Neural crest cell (in vitro differentiated cells): Measurements from ENCODE around the gene PCNX2. TPM values are rescaled to one million over a fixed set of nuclear protein-coding genes. Genes with fewer than 3 reads are reported as not detected.

Source experiments
- DNase-seq: peaks from one replicate; pipeline ENCODE4 v3.0.0; 2021; ENCODE audit warnings: low read depth, mixed read lengths, low spot score
- H3K27ac Mint-ChIP-seq: one replicate; pipeline ENCODE4 v1.8.0; 2021; ENCODE audit warnings: mild to moderate bottlenecking, mixed read lengths; ENCODE audit not compliant: unreplicated experiment
- H3K27me3 Mint-ChIP-seq: 2 replicates; pipeline ENCODE4 v1.8.0; 2021; ENCODE audit warnings: low read depth, mild to moderate bottlenecking, mixed read lengths
- H3K36me3 Mint-ChIP-seq: 2 replicates; pipeline ENCODE4 v1.8.0; 2021; ENCODE audit warnings: low read depth, mild to moderate bottlenecking, mixed read lengths
- H3K4me1 Mint-ChIP-seq: 2 replicates; pipeline ENCODE4 v1.8.0; 2021; ENCODE audit warnings: mixed read lengths
- H3K4me3 Mint-ChIP-seq: one replicate; pipeline ENCODE4 v1.8.0; 2021; ENCODE audit warnings: mild to moderate bottlenecking, mixed read lengths
- H3K9me3 Mint-ChIP-seq: 2 replicates; pipeline ENCODE4 v1.8.0; 2021; ENCODE audit warnings: mixed read lengths
- CTCF ChIP-seq: fragments of 200-600 bp; sonication (generic); conservative IDR thresholded peaks from 2 replicates; pipeline ENCODE4 v1.5.0; 2021; ENCODE audit warnings: antibody characterized with exemption, mild to moderate bottlenecking
- total RNA-seq: library from RNA; stranded (reverse); gene quantifications from 2 replicates; pipeline ENCODE4 v1.2.1, GENCODE V29; 2021

The PCNX2 gene
- total RNA-seq, 1 donor from 2014 or later: 13.6 TPM

GRCh38 chr1:232992227-232992626 is 303.3 kb downstream of the PCNX2 start:
- DNase-seq: no peak
- Mint-ChIP-seq H3K4me1 (no peaks in the 10 kb centered on the region), H3K9me3 (peaks cover 12% of the 10 kb centered on the region), H3K27ac (no peak overlapping the region), H3K4me3 (no peak overlapping the region), H3K36me3 (peaks cover 40% of the 10 kb centered on the region), H3K27me3 (no peaks in the 10 kb centered on the region)
- TF ChIP-seq CTCF: no peak

GRCh38 chr1:232991238-232991637 is 304.3 kb downstream of the PCNX2 start:
- Mint-ChIP-seq H3K9me3 (peaks cover 12% of the 10 kb centered on the region), H3K4me1 (no peaks in the 10 kb centered on the region), H3K27me3 (no peaks in the 10 kb centered on the region), H3K4me3 (no peak overlapping the region), H3K27ac (peak overlapping the region; percentile 35), H3K36me3 (peaks cover 36% of the 10 kb centered on the region)
- TF ChIP-seq CTCF: no peak
- no peak for DNase-seq

- Mint-ChIP-seq H3K4me1 (peaks cover 3% of the 10 kb centered on the region), H3K9me3 (peaks cover 12% of the 10 kb centered on the region), H3K27ac (peak overlapping the region; percentile 19), H3K36me3 (peaks cover 36% of the 10 kb centered on the region), H3K4me3 (no peak overlapping the region), H3K27me3 (no peaks in the 10 kb centered on the region)
- no peak for TF ChIP-seq CTCF
- no peak for DNase-seq
These were observed 305.1 kb downstream of the PCNX2 start for GRCh38 chr1:232990176-232991128.

GRCh38 chr1:232988572-232989040 is 306.9 kb downstream of the PCNX2 start:
- H3K4me1 Mint-ChIP-seq: peaks cover 18% of the 10 kb centered on the region
- H3K27ac Mint-ChIP-seq: peak overlapping the region; percentile 35
- peaks cover 10% of the 10 kb centered on the region for H3K9me3 Mint-ChIP-seq
- no peak for TF ChIP-seq CTCF
- no peaks in the 10 kb centered on the region for H3K27me3 Mint-ChIP-seq
- no peak for DNase-seq
- no peak overlapping the region for H3K4me3 Mint-ChIP-seq
- peaks cover 29% of the 10 kb centered on the region for H3K36me3 Mint-ChIP-seq

- H3K4me3 Mint-ChIP-seq: no peak overlapping the region
- H3K27me3 Mint-ChIP-seq: no peaks in the 10 kb centered on the region
- H3K4me1 Mint-ChIP-seq: peaks cover 18% of the 10 kb centered on the region
- no peak for TF ChIP-seq CTCF
- no peak overlapping the region for H3K27ac Mint-ChIP-seq
- no peak for DNase-seq
- H3K36me3 Mint-ChIP-seq: peaks cover 22% of the 10 kb centered on the region
- peaks cover 4% of the 10 kb centered on the region for H3K9me3 Mint-ChIP-seq
These were observed 307.8 kb downstream of the PCNX2 start for GRCh38 chr1:232987774-232988140.
